Neuronal stem cell (in vitro differentiated cells): Measurements from ENCODE around the gene PPFIBP1.

ENCODE experiments used
- DNase-seq: peaks from one replicate; pipeline ENCODE4 v3.0.0-alpha.2; 2013; ENCODE audit warnings: low spot score
- H2AFZ ChIP-seq: one replicate; pipeline ENCODE4 v1.6.1; 2013; ENCODE audit warnings: mild to moderate bottlenecking, low read length, inconsistent platforms
- H2AK5ac ChIP-seq: 2 replicates; pipeline ENCODE4 v1.6.1; 2013; ENCODE audit warnings: low read depth, mild to moderate bottlenecking, inconsistent platforms, low read length, moderate library complexity, mixed read lengths
- H2BK120ac ChIP-seq: 2 replicates; pipeline ENCODE4 v1.6.1; 2013; ENCODE audit warnings: low read depth, mild to moderate bottlenecking, inconsistent platforms, low read length, moderate library complexity, mixed read lengths
- H2BK12ac ChIP-seq: one replicate; pipeline ENCODE4 v1.6.1; 2013; ENCODE audit warnings: low read length, inconsistent platforms
- H2BK15ac ChIP-seq: 2 replicates; pipeline ENCODE4 v1.6.1; 2013; ENCODE audit warnings: mild to moderate bottlenecking, low read length, inconsistent platforms, mixed read lengths
- H2BK5ac ChIP-seq: one replicate; pipeline ENCODE4 v1.6.1; 2013; ENCODE audit warnings: inconsistent platforms, mild to moderate bottlenecking, low read length, moderate library complexity
- H3K14ac ChIP-seq: one replicate; pipeline ENCODE4 v1.6.1; 2013; ENCODE audit warnings: low read length, inconsistent platforms
- H3K18ac ChIP-seq: 2 replicates; pipeline ENCODE4 v1.6.1; 2013; ENCODE audit warnings: low read length, inconsistent platforms
- H3K23ac ChIP-seq: 2 replicates; pipeline ENCODE4 v1.6.1; 2013; ENCODE audit warnings: low read depth, mild to moderate bottlenecking, mixed read lengths, low read length, inconsistent platforms; ENCODE audit not compliant: poor library complexity
- H3K27ac ChIP-seq: replicated peaks from 3 replicates; pipeline ENCODE4 v1.5.1; 2013; ENCODE audit warnings: low read length, inconsistent platforms
- H3K27me3 ChIP-seq, 3 experiments: 2 replicates each; pipeline ENCODE4 v1.6.1; 2013; ENCODE audit warnings: low read length in 3 of 3, mild to moderate bottlenecking in 2 of 3, inconsistent platforms in 1 of 3, low read depth in 1 of 3, mixed read lengths in 1 of 3, moderate library complexity in 1 of 3; ENCODE audit not compliant: control insufficient read depth in 3 of 3, insufficient read depth in 3 of 3
- H3K36me3 ChIP-seq, 2 donors: replicated peaks in 1 of 2; 2 replicates each; pipeline ENCODE4 v1.6.1; 2013; ENCODE audit warnings: low read length in 2 of 2; ENCODE audit not compliant: control insufficient read depth in 2 of 2, insufficient read depth in 2 of 2
- H3K4ac ChIP-seq: 2 replicates; pipeline ENCODE4 v1.6.1; 2013; ENCODE audit warnings: inconsistent platforms, mild to moderate bottlenecking, low read length, moderate library complexity
- H3K4me1 ChIP-seq, 2 donors: 1 replicate in 1 of 2; 2 replicates in 1 of 2; pipeline ENCODE4 v1.6.1; 2013; ENCODE audit warnings: low read length in 2 of 2, low read depth in 1 of 2; ENCODE audit not compliant: control insufficient read depth in 2 of 2, insufficient read depth in 1 of 2
- H3K4me2 ChIP-seq: one replicate; pipeline ENCODE4 v1.6.1; 2013; ENCODE audit warnings: mild to moderate bottlenecking, low read length, inconsistent platforms; ENCODE audit not compliant: insufficient read depth, poor library complexity, severe bottlenecking
- H3K4me3 ChIP-seq, 2 donors: 2 replicates each; pipeline ENCODE4 v1.5.1; 2013; ENCODE audit warnings: low read length in 2 of 2, mild to moderate bottlenecking in 2 of 2, inconsistent platforms in 1 of 2, moderate library complexity in 1 of 2
- H3K79me1 ChIP-seq: one replicate; pipeline ENCODE4 v1.6.1; 2013; ENCODE audit warnings: low read depth, mild to moderate bottlenecking, inconsistent platforms, low read length, moderate library complexity
- H3K9ac ChIP-seq: one replicate; pipeline ENCODE4 v1.6.1; 2013; ENCODE audit warnings: mild to moderate bottlenecking, low read depth, low read length, inconsistent platforms; ENCODE audit not compliant: poor library complexity
- H3K9me3 ChIP-seq, 2 donors: replicated peaks in 1 of 2; 2 replicates each; pipeline versions ENCODE3 to v1.6.1; 2013; ENCODE audit warnings: low read length in 2 of 2, mild to moderate bottlenecking in 2 of 2, inconsistent platforms in 1 of 2, low read depth in 1 of 2, mixed read lengths in 1 of 2, moderate library complexity in 1 of 2; ENCODE audit not compliant: control insufficient read depth in 2 of 2, insufficient read depth in 1 of 2
- H4K8ac ChIP-seq: one replicate; pipeline ENCODE4 v1.6.1; 2013; ENCODE audit warnings: low read depth, mild to moderate bottlenecking, inconsistent platforms, low read length, moderate library complexity
- H4K91ac ChIP-seq: one replicate; pipeline ENCODE4 v1.6.1; 2013; ENCODE audit warnings: low read length, low read depth, mild to moderate bottlenecking, inconsistent platforms; ENCODE audit not compliant: poor library complexity
- WGBS, 2 donors: extraction: QIAGEN DNeasy Blood & Tissue Kit; methylation state at CpG; one replicate each; pipeline ENCODE4 v1.1.7; 2013; ENCODE audit warnings: missing lambda C conversion rate in 2 of 2, mixed read lengths in 1 of 2; ENCODE audit not compliant: insufficient read length in 2 of 2, insufficient replicate concordance in 1 of 2; ENCODE audit errors: extremely low coverage in 2 of 2; 5-methylcytosine and 5-hydroxymethylcytosine counted together

Gene PPFIBP1

DNA sequence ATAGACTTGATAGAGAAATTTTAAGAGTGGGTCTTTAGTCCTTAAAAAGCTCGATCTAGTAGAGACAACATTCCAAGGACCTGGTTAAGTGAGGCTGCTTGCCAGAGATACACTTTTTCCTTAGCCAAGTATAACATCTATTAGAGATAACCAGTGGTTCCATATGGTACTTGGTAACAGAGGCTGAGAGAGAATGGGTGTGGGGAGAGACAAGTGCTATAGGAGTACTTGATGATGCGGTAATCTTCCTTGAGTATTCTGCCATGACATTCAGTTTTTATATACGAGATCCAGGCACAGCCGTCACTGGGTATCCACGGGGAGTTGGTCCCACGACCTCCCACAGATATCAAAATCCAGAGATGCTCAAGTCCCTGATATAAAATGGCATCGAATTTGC is 94.8 kb downstream of the PPFIBP1 start:
- Histone ChIP-seq H3K18ac (no peak overlapping the region), H2BK5ac (no peak overlapping the region), H3K4me1 (peaks cover 0 to 6% of the 10 kb centered on the region in 2 donors), H2BK120ac (no peak overlapping the region), H3K4me2 (no peak overlapping the region), H4K91ac (no peak overlapping the region), H3K9me3 (no peaks in the 10 kb centered on the region), H2AFZ (no peak overlapping the region), H3K23ac (no peak overlapping the region), H3K9ac (no peak overlapping the region), H3K27ac (no peak overlapping the region), H3K14ac (no peak overlapping the region), H4K8ac (no peak overlapping the region), H3K4me3 (no peak overlapping the region), H3K36me3 (no peaks in the 10 kb centered on the region), H2BK15ac (no peak overlapping the region), H3K79me1 (no peaks in the 10 kb centered on the region), H3K27me3 (no peaks in the 10 kb centered on the region), H3K4ac (no peak overlapping the region), H2BK12ac (no peak overlapping the region), H2AK5ac (no peak overlapping the region)
- no peak for DNase-seq
- no CpG with 5 or more reads among the region's 7 CpGs for WGBS, 2 donors

GRCh38 chr12:27619308-27619707 is 95.3 kb downstream of the PPFIBP1 start:
- Histone ChIP-seq H2BK120ac (no peak overlapping the region), H3K14ac (no peak overlapping the region), H2AFZ (no peak overlapping the region), H3K4ac (no peak overlapping the region), H2AK5ac (no peak overlapping the region), H2BK5ac (no peak overlapping the region), H3K9me3 (no peaks in the 10 kb centered on the region), H3K9ac (no peak overlapping the region), H4K91ac (no peak overlapping the region), H3K4me2 (no peak overlapping the region), H3K27me3 (no peaks in the 10 kb centered on the region), H3K27ac (no peak overlapping the region), H2BK12ac (no peak overlapping the region), H3K79me1 (no peaks in the 10 kb centered on the region), H3K23ac (no peak overlapping the region), H3K4me3 (no peak overlapping the region), H4K8ac (no peak overlapping the region), H3K4me1 (peaks cover 0 to 7% of the 10 kb centered on the region in 2 donors), H3K18ac (no peak overlapping the region), H3K36me3 (no peaks in the 10 kb centered on the region), H2BK15ac (no peak overlapping the region)
- no peak for DNase-seq

- no peak overlapping the region for H2BK5ac ChIP-seq
- peaks cover 0 to 5% of the 10 kb centered on the region in 2 donors for H3K4me1 ChIP-seq
- H4K91ac ChIP-seq = no peak overlapping the region
- H4K8ac ChIP-seq = no peak overlapping the region
- H2BK120ac ChIP-seq = no peak overlapping the region
- H3K4me2 ChIP-seq = no peak overlapping the region
- no peak overlapping the region for H3K23ac ChIP-seq
- H2BK15ac ChIP-seq = no peak overlapping the region
- H2BK12ac ChIP-seq = no peak overlapping the region
- H3K27me3 ChIP-seq = no peaks in the 10 kb centered on the region
- no peak overlapping the region for H3K18ac ChIP-seq
- H3K9me3 ChIP-seq = no peaks in the 10 kb centered on the region
- no peak overlapping the region for H2AFZ ChIP-seq
- no peak overlapping the region for H3K9ac ChIP-seq
- no peak for DNase-seq
- no peaks in the 10 kb centered on the region for H3K79me1 ChIP-seq
- no peak overlapping the region for H3K4me3 ChIP-seq
- H2AK5ac ChIP-seq = no peak overlapping the region
- no peaks in the 10 kb centered on the region for H3K36me3 ChIP-seq
- H3K4ac ChIP-seq = no peak overlapping the region
- H3K27ac ChIP-seq = no peak overlapping the region
- H3K14ac ChIP-seq = no peak overlapping the region
- no CpG with 5 or more reads among the region's 2 CpGs for WGBS, 2 donors
These were observed 96.1 kb downstream of the PPFIBP1 start for GRCh38 chr12:27620121-27620520.

DNA sequence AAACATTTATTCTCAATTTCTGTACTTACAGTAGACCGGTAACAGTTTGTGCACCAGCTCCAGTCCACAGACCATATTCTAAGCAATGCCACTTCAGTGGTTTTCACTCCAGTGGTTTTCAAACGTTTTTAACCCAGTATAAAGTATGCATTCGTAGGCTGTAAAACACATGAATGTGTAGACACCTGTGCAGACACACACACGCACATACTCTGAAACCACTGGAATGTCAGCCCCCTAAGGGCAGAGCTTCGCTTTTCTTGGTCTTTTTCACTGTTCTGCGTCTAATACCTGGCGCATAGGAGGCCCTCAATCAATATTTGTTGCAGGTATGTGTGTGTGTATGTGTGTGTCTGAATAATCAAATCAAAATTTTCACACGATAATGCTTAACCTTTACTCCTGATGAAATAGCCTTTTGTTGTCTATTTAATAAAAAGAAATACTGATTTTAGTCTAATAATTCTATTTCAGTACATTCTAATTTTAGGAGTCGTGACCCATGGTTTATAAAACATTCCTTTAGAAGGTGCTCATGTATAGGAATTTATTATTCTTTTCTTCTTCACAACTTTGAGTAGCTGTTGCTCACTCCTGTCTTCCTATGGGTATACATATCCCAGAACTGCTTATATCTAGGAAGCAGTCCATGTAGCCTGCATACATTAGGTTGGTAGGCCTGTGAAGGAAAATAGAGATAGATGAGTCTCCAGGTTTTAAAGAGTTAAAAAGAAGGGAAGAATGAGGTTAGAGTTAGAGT is 98.6 kb downstream of the PPFIBP1 start:
- Histone ChIP-seq H4K8ac (no peak overlapping the region), H3K18ac (no peak overlapping the region), H2BK15ac (no peak overlapping the region), H2BK120ac (no peak overlapping the region), H3K27ac (no peak overlapping the region), H3K4me1 (peaks cover 0 to 3% of the 10 kb centered on the region in 2 donors), H3K36me3 (no peaks in the 10 kb centered on the region), H3K27me3 (no peaks in the 10 kb centered on the region), H2AFZ (no peak overlapping the region), H2BK12ac (no peak overlapping the region), H3K4me3 (no peak overlapping the region), H3K9me3 (no peaks in the 10 kb centered on the region), H3K9ac (no peak overlapping the region), H3K23ac (no peak overlapping the region), H3K4ac (no peak overlapping the region), H4K91ac (no peak overlapping the region), H2AK5ac (no peak overlapping the region), H3K14ac (no peak overlapping the region), H3K79me1 (no peaks in the 10 kb centered on the region), H2BK5ac (no peak overlapping the region), H3K4me2 (no peak overlapping the region)
- WGBS, 2 donors = no CpG with 5 or more reads among the region's 9 CpGs
- no peak for DNase-seq
